SK-N-SH (cell line): ENCODE results near the gene ENPEP. TPM values are rescaled to one million over a fixed set of nuclear protein-coding genes. Genes with fewer than 3 reads are reported as not detected.
A peak's percentile ranks its signal among the peaks of the same experiment; 100 is the strongest.

Experiments
- CTCF ChIA-PET: fragments of 300-600, 350-600 bp; formaldehyde crosslinking; extraction: SDS; loops from one replicate; lab custom pipeline; 2021; lab: Yijun Ruan, JAX
- POLR2A ChIA-PET: fragments of 350-600 bp; sonication (Branson Sonifier 250); formaldehyde crosslinking; extraction: SDS; loops from one replicate; lab custom pipeline; 2020; ENCODE audit warnings: antibody characterized with exemption, inconsistent platforms; lab: Yijun Ruan, JAX
- DNase-seq: peaks from one replicate; pipeline ENCODE4 v3.0.0; 2012
- H2AFZ ChIP-seq: fragments of 200-600 bp; sonication (generic); 2 replicates; pipeline ENCODE4 v1.8.1; 2016; ENCODE audit warnings: antibody characterized with exemption, mild to moderate bottlenecking, low read depth
- H3F3A ChIP-seq: fragments of 200-600 bp; sonication (generic); replicated peaks from 2 replicates; pipeline ENCODE3; 2016; ENCODE audit warnings: antibody characterized with exemption, mild to moderate bottlenecking; ENCODE audit not compliant: insufficient read depth
- H3K27ac ChIP-seq, 2 experiments: fragments of 200-500 bp in 1 of 2; fragments of 200-600 bp in 1 of 2; sonication (Bioruptor generic) in 1 of 2; sonication (generic), shearing (Covaris generic) in 1 of 2; 2 replicates each; pipeline versions ENCODE4 v1.5.1 to v1.6.1; 2014 to 2016; ENCODE audit warnings: low read depth in 2 of 2, inconsistent platforms in 1 of 2, low read length in 1 of 2, mild to moderate bottlenecking in 1 of 2, mixed read lengths in 1 of 2
- H3K27me3 ChIP-seq: fragments of 200-600 bp; sonication (generic), shearing (Covaris generic); 2 replicates; pipeline ENCODE4 v1.6.1; 2016; ENCODE audit warnings: mixed run types; ENCODE audit not compliant: insufficient read depth
- H3K36me3 ChIP-seq, 2 experiments: fragments of 200-500 bp in 1 of 2; fragments of 200-600 bp in 1 of 2; sonication (Bioruptor generic) in 1 of 2; sonication (generic) in 1 of 2; replicated peaks in 1 of 2; 2 replicates each; pipeline versions ENCODE3 to v1.5.1; 2014 to 2016; ENCODE audit warnings: low read length in 1 of 2, mild to moderate bottlenecking in 1 of 2; ENCODE audit not compliant: insufficient read depth in 2 of 2, control insufficient read depth in 1 of 2
- H3K4me1 ChIP-seq, 2 experiments: fragments of 200-500 bp in 1 of 2; fragments of 200-600 bp in 1 of 2; sonication (Bioruptor generic) in 1 of 2; sonication (generic), shearing (Covaris generic) in 1 of 2; 2 replicates each; pipeline versions ENCODE4 v1.5.1 to v1.6.1; 2014 to 2016; ENCODE audit warnings: low read depth in 1 of 2, low read length in 1 of 2, mixed run types in 1 of 2; ENCODE audit not compliant: insufficient read depth in 2 of 2, control insufficient read depth in 1 of 2
- H3K4me2 ChIP-seq: fragments of 200-600 bp; sonication (generic), shearing (Covaris generic); 2 replicates; pipeline ENCODE4 v1.6.1; 2017; ENCODE audit warnings: mixed run types
- H3K4me3 ChIP-seq, 2 experiments: fragments of 200-500 bp in 1 of 2; fragments of 200-600 bp in 1 of 2; sonication (Bioruptor generic) in 1 of 2; sonication (generic), shearing (Covaris generic) in 1 of 2; 2 replicates each; pipeline versions ENCODE4 v1.5.1 to v1.8.1; 2014 to 2016; ENCODE audit warnings: low read depth in 2 of 2, inconsistent platforms in 1 of 2, low read length in 1 of 2, mild to moderate bottlenecking in 1 of 2, mixed read lengths in 1 of 2, moderate library complexity in 1 of 2
- H3K79me2 ChIP-seq: fragments of 200-600 bp; sonication (generic); 2 replicates; pipeline ENCODE4 v1.8.1; 2017; ENCODE audit warnings: mild to moderate bottlenecking; ENCODE audit not compliant: insufficient read depth
- H3K9ac ChIP-seq: fragments of 200-600 bp; sonication (generic); 2 replicates; pipeline ENCODE4 v1.6.1; 2017; ENCODE audit warnings: mixed run types
- H3K9me2 ChIP-seq: fragments of 200-600 bp; sonication (generic); 2 replicates; pipeline ENCODE4 v1.6.1; 2017; ENCODE audit warnings: mixed run types
- H3K9me3 ChIP-seq: fragments of 200-600 bp; sonication (generic); 2 replicates; pipeline ENCODE4 v1.6.1; 2017; ENCODE audit warnings: mixed run types, mild to moderate bottlenecking, moderate library complexity
- H4K20me1 ChIP-seq: fragments of 200-600 bp; sonication (generic); 2 replicates; pipeline ENCODE4 v1.6.1; 2017; ENCODE audit warnings: mild to moderate bottlenecking, mixed run types; ENCODE audit not compliant: insufficient read depth
- CHD2 ChIP-seq: fragments of 150-350 bp; IDR thresholded peaks from 2 replicates; pipeline ENCODE4 v1.6.1; 2018; ENCODE audit warnings: low read length; ENCODE audit not compliant: partially characterized antibody
- CTCF ChIP-seq: fragments of 200-600 bp; sonication (generic); IDR thresholded peaks from 2 replicates; pipeline ENCODE4 v1.6.1; 2017; ENCODE audit warnings: antibody characterized with exemption, mild to moderate bottlenecking, moderate library complexity
- FOSL2 ChIP-seq: IDR thresholded peaks from 2 replicates; pipeline ENCODE4 v1.4.0; 2012; ENCODE audit warnings: low read depth, mild to moderate bottlenecking, moderate library complexity, borderline replicate concordance
- FOXJ3 ChIP-seq: sonication (generic); formaldehyde crosslinking; IDR thresholded peaks from 2 replicates; pipeline ENCODE4 v1.5.1; 2020; ENCODE audit warnings: mild to moderate bottlenecking, missing genetic modification reagents
- FOXM1 ChIP-seq: IDR thresholded peaks from 2 replicates; pipeline ENCODE4 v1.4.0; 2012; ENCODE audit warnings: low read depth, mild to moderate bottlenecking
- JUND ChIP-seq: IDR thresholded peaks from 2 replicates; pipeline ENCODE4 v1.4.0; 2012
- MEF2A ChIP-seq: IDR thresholded peaks from 2 replicates; pipeline ENCODE4 v1.4.0; 2012; ENCODE audit warnings: low read depth, borderline replicate concordance
- POLR2AphosphoS5 ChIP-seq: IDR thresholded peaks from 2 replicates; pipeline ENCODE4 v1.6.1; 2012; ENCODE audit warnings: low read depth, low read length
- RAD21 ChIP-seq: IDR thresholded peaks from 2 replicates; pipeline ENCODE4 v1.6.1; 2012; ENCODE audit warnings: mild to moderate bottlenecking, low read length
- RCOR1 ChIP-seq: fragments of 150-350 bp; IDR thresholded peaks from 2 replicates; pipeline ENCODE4 v1.6.1; 2017; ENCODE audit warnings: antibody characterized with exemption, low read length
- RXRA ChIP-seq: IDR thresholded peaks from 2 replicates; pipeline ENCODE4 v1.4.0; 2012; ENCODE audit warnings: low read depth, mild to moderate bottlenecking, borderline replicate concordance
- SMC3 ChIP-seq: IDR thresholded peaks from 2 replicates; pipeline ENCODE4 v1.6.1; 2012; ENCODE audit warnings: low read depth, low read length, improper control_type of control experiment
- TCF12 ChIP-seq: IDR thresholded peaks from 2 replicates; pipeline ENCODE4 v1.4.0; 2012
- WGBS: methylation state at CpG from one replicate; pipeline ENCODE4 v1.1.6; 2017; ENCODE audit warnings: low lambda C conversion rate; 5-methylcytosine and 5-hydroxymethylcytosine counted together
- polyA plus RNA-seq, 3 experiments: library from polyadenylated mRNA; depleted of rRNA; stranded (reverse); fragments of >200 nt; gene quantifications; 2 replicates each; pipeline ENCODE4 v1.2.3, GENCODE V29; 2012
- TF ChIP-seq, protein P1 (sequence below): fragments of 150-350 bp; IDR thresholded peaks from 2 replicates; pipeline ENCODE4 v1.6.1; 2016; ENCODE audit warnings: mild to moderate bottlenecking, low read depth, low read length
- TF ChIP-seq, protein P2 (sequence below): fragments of 150-350 bp; IDR thresholded peaks from 2 replicates; pipeline ENCODE4 v1.6.1; 2017; ENCODE audit warnings: antibody characterized with exemption, low read length, low read depth, borderline replicate concordance

ENPEP gene
- polyA plus RNA-seq, 1 of the 3 experiments (the other 2 are of a cell fraction) = 0.16 TPM

DNA sequence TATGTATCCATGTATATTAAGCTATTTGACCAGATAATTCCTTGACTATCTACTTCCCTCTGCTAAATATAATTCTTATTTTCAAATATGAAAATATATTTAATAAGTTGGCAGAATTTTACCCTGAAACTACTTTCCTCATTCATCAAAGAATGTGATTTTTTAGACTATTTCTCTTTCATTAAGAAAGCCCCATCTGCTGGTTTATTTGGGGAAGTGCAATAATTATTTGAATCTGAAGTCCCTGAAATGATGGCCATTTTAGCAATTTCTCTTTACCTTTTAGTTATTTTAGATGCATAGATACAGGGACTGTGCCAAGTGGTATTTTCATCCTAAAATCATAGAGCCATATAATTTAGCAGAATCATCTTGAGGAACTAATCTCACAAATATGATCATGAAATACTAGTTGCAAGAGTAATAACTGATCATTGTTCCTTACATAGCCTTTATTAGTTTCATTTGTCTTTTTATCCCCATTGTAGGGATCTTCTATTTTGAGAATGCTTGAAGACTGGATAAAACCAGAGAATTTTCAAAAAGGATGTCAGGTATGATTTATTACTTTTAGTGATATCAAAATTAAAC is 39.0 kb downstream of the ENPEP start:
- Histone ChIP-seq H3F3A (no peaks in the 10 kb centered on the region), H3K4me1 (peaks cover 0 to 2% of the 10 kb centered on the region in 2 experiments; a peak in 2 of 4 replicates), H3K9me3 (no peaks in the 10 kb centered on the region), H3K9ac (no peak overlapping the region), H3K9me2 (no peaks in the 10 kb centered on the region), H3K4me2 (no peak overlapping the region), H3K27ac (no peak overlapping the region), H3K27me3 (no peaks in the 10 kb centered on the region), H3K79me2 (no peaks in the 10 kb centered on the region), H3K4me3 (no peak overlapping the region; a peak in 1 of 4 replicates), H4K20me1 (no peaks in the 10 kb centered on the region), H3K36me3 (no peaks in the 10 kb centered on the region), H2AFZ (no peak overlapping the region)
- CTCF ChIA-PET = interaction anchor here (0.8 to 18.9 kb wide), 21 partner anchors 8 to 513 kb away, joined by 3 to 591 read pairs (median 4); partner anchors contain the start of gene ENPEP
- POLR2A ChIA-PET = no interaction called here
- TF ChIP-seq CTCF = peak; percentile 73
- no peak for TF ChIP-seq FOSL2
- peak; percentile 63 for TF ChIP-seq RAD21
- TF ChIP-seq SMC3 = peak; percentile 54
- DNase-seq = peak; percentile 16

DNA sequence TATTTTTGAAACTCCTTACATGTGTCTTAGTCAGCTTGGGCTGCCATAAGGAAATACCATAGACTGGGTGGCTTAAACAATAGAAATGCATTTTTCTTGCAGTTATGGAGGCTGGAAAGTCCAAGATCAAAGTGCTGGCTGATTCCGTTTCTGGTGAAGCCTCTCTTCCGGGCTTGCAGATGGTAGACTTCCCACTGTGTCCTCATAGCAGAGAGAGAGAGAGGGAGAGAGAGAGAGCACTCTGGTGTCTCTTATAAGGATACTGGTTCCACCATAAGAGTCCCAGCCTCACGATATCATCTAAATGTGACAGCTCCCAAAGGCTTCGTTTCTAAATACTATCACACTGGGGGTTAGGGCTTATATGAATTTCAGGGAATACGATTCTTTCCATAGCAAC is 39.7 kb downstream of the ENPEP start:
- H3F3A ChIP-seq = no peaks in the 10 kb centered on the region
- TF ChIP-seq JUND = no peak
- TF ChIP-seq, protein P1, sequence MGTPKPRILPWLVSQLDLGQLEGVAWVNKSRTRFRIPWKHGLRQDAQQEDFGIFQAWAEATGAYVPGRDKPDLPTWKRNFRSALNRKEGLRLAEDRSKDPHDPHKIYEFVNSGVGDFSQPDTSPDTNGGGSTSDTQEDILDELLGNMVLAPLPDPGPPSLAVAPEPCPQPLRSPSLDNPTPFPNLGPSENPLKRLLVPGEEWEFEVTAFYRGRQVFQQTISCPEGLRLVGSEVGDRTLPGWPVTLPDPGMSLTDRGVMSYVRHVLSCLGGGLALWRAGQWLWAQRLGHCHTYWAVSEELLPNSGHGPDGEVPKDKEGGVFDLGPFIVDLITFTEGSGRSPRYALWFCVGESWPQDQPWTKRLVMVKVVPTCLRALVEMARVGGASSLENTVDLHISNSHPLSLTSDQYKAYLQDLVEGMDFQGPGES = no peak
- TF ChIP-seq MEF2A = no peak
- TF ChIP-seq FOXM1 = no peak
- no peak for TF ChIP-seq RCOR1
- no peak for TF ChIP-seq RXRA
- no peak for TF ChIP-seq POLR2AphosphoS5
- TF ChIP-seq RAD21 = no peak
- TF ChIP-seq FOXJ3 (CRISPR knock-in tag) = no peak
- no peak for TF ChIP-seq TCF12
- TF ChIP-seq CHD2 = no peak
- TF ChIP-seq SMC3 = no peak
- TF ChIP-seq, protein P2, sequence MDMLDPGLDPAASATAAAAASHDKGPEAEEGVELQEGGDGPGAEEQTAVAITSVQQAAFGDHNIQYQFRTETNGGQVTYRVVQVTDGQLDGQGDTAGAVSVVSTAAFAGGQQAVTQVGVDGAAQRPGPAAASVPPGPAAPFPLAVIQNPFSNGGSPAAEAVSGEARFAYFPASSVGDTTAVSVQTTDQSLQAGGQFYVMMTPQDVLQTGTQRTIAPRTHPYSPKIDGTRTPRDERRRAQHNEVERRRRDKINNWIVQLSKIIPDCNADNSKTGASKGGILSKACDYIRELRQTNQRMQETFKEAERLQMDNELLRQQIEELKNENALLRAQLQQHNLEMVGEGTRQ = no peak
- H3K9me3 ChIP-seq = no peaks in the 10 kb centered on the region
- H3K27ac ChIP-seq = no peak overlapping the region
- no peaks in the 10 kb centered on the region for H3K36me3 ChIP-seq
- H3K79me2 ChIP-seq = no peaks in the 10 kb centered on the region
- H3K9me2 ChIP-seq = no peaks in the 10 kb centered on the region
- peaks cover 0 to 2% of the 10 kb centered on the region in 2 experiments; a peak in 2 of 4 replicates for H3K4me1 ChIP-seq
- peak overlapping the region; percentile 54 to 55; a peak in 3 of 4 replicates for H3K4me3 ChIP-seq
- H2AFZ ChIP-seq = peak overlapping the region; percentile 53; the same call in 1 of the 2 replicates
- WGBS = 54% methylated on average over 5 of the region's 5 CpGs
- POLR2A ChIA-PET = no interaction called here
- H3K4me2 ChIP-seq = peak overlapping the region; percentile 46
- no peak for DNase-seq
- no peak overlapping the region for H3K9ac ChIP-seq
- CTCF ChIA-PET = interaction anchor here (0.6 to 18.9 kb wide), 17 partner anchors 9 to 1095 kb away, joined by 3 to 591 read pairs (median 4); partner anchors contain the start of genes ELOVL6 and SEC24B
- H4K20me1 ChIP-seq = no peaks in the 10 kb centered on the region
- peaks cover under 1% of the 10 kb centered on the region; the same call in 1 of the 2 replicates for H3K27me3 ChIP-seq
